Type B pancreatic cell (in vitro differentiated cells): Measurements from ENCODE around the gene SHANK2. TPM values are rescaled to one million over a fixed set of nuclear protein-coding genes. Genes with fewer than 3 reads are reported as not detected.
"Not testable (repeated sequence)": the region's sequence is repeated elsewhere in the genome, so short reads cannot be mapped to it uniquely, and the experiment has no call there.

ENCODE experiments used
- DNase-seq: peaks from one replicate; pipeline ENCODE4 v3.0.0; 2021; ENCODE audit warnings: mixed read lengths; ENCODE audit not compliant: unreplicated experiment; ENCODE audit errors: extremely low spot score
- H3K27ac Mint-ChIP-seq: 2 replicates; pipeline ENCODE4 v1.8.0; 2021; ENCODE audit warnings: mild to moderate bottlenecking, mixed read lengths
- H3K27me3 Mint-ChIP-seq: 2 replicates; pipeline ENCODE4 v1.8.0; 2021; ENCODE audit warnings: mixed read lengths
- H3K36me3 Mint-ChIP-seq: 2 replicates; pipeline ENCODE4 v1.8.0; 2021; ENCODE audit warnings: mixed read lengths
- H3K4me1 Mint-ChIP-seq: one replicate; pipeline ENCODE4 v1.8.0; 2021; ENCODE audit warnings: mixed read lengths; ENCODE audit not compliant: unreplicated experiment
- H3K4me3 Mint-ChIP-seq: 2 replicates; pipeline ENCODE4 v1.8.0; 2021; ENCODE audit warnings: mild to moderate bottlenecking, mixed read lengths
- H3K9me3 Mint-ChIP-seq: 2 replicates; pipeline ENCODE4 v1.8.0; 2021; ENCODE audit warnings: mixed read lengths
- total RNA-seq: library from RNA; stranded (reverse); gene quantifications from 2 replicates; pipeline ENCODE4 v1.2.1, GENCODE V29; 2021; ENCODE audit warnings: low replicate concordance
- TF ChIP-seq, protein P1 (sequence below): fragments of 200-600 bp; sonication (generic); conservative IDR thresholded peaks from 2 replicates; pipeline ENCODE4 v1.5.0; 2021; ENCODE audit warnings: antibody characterized with exemption, mild to moderate bottlenecking

The SHANK2 gene
- total RNA-seq, 1 donor from 2014 or later: 49.4 TPM

DNA sequence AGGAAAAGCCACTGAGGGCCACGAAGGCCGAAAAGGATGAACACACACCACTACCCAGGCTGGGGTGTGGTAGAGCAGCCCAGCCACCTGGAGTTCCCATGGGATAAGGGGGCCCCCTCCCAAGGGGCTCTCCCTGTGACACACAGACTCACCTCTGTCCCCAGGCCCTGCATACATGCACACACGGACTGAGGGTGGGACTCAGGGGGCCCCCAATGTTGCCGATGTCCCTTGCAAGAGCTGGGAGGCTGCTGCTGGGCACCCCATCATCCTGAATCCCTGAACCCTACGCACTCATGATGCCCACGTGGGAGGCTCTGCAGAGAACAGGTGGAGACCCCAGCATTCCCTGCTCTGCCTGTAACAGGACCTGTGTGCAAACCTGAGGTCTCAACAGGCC is 14.5 kb downstream of the SHANK2 start:
- H3K27me3 Mint-ChIP-seq: no peaks in the 10 kb centered on the region
- H3K4me3 Mint-ChIP-seq: no peak overlapping the region
- H3K9me3 Mint-ChIP-seq: no peaks in the 10 kb centered on the region
- H3K4me1 Mint-ChIP-seq: peaks cover 32% of the 10 kb centered on the region
- H3K36me3 Mint-ChIP-seq: peaks cover 12% of the 10 kb centered on the region
- no peak for DNase-seq
- H3K27ac Mint-ChIP-seq: no peak overlapping the region
- TF ChIP-seq, protein P1, sequence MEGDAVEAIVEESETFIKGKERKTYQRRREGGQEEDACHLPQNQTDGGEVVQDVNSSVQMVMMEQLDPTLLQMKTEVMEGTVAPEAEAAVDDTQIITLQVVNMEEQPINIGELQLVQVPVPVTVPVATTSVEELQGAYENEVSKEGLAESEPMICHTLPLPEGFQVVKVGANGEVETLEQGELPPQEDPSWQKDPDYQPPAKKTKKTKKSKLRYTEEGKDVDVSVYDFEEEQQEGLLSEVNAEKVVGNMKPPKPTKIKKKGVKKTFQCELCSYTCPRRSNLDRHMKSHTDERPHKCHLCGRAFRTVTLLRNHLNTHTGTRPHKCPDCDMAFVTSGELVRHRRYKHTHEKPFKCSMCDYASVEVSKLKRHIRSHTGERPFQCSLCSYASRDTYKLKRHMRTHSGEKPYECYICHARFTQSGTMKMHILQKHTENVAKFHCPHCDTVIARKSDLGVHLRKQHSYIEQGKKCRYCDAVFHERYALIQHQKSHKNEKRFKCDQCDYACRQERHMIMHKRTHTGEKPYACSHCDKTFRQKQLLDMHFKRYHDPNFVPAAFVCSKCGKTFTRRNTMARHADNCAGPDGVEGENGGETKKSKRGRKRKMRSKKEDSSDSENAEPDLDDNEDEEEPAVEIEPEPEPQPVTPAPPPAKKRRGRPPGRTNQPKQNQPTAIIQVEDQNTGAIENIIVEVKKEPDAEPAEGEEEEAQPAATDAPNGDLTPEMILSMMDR: no peak

GRCh38 chr11:71236836-71237475 is 15.4 kb downstream of the SHANK2 start:
- TF ChIP-seq, protein P1: no peak
- H3K36me3 Mint-ChIP-seq: peaks cover 17% of the 10 kb centered on the region
- no peaks in the 10 kb centered on the region for H3K9me3 Mint-ChIP-seq
- H3K27me3 Mint-ChIP-seq: no peaks in the 10 kb centered on the region
- H3K4me1 Mint-ChIP-seq: peaks cover 25% of the 10 kb centered on the region
- DNase-seq: no peak
- no peak overlapping the region for H3K27ac Mint-ChIP-seq
- no peak overlapping the region for H3K4me3 Mint-ChIP-seq

DNA sequence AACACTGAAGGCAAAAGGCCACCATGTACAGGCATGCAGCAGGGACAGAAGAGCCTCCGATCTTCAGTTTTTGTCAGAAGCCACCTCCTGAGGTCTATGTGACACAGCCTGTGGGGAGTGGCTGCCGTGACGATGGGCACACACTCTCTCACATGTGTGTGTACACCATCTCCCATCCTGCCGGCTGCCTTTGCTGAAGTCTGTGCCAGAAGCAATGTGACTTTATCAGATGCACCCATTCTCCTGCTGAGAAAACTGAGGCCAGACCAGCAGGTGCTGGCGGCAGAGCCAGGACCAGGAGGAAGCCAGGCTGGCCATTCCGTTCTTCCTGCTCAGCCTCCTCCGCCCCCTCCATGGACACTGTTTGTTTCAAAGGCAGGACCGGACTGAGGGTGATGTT is 16.7 kb downstream of the SHANK2 start:
- H3K27me3 Mint-ChIP-seq: no peaks in the 10 kb centered on the region
- H3K4me3 Mint-ChIP-seq: no peak overlapping the region
- no peak for DNase-seq
- no peaks in the 10 kb centered on the region for H3K9me3 Mint-ChIP-seq
- peaks cover 11% of the 10 kb centered on the region for H3K36me3 Mint-ChIP-seq
- no peak overlapping the region for H3K27ac Mint-ChIP-seq
- TF ChIP-seq, protein P1: no peak
- peaks cover 17% of the 10 kb centered on the region for H3K4me1 Mint-ChIP-seq

GRCh38 chr11:71233896-71234852 is 18.2 kb downstream of the SHANK2 start:
- not testable (repeated sequence) for H3K27me3 Mint-ChIP-seq, H3K9me3 Mint-ChIP-seq, H3K4me3 Mint-ChIP-seq, DNase-seq, H3K27ac Mint-ChIP-seq
- peaks cover 12% of the 10 kb centered on the region for H3K36me3 Mint-ChIP-seq
- peaks cover 15% of the 10 kb centered on the region for H3K4me1 Mint-ChIP-seq

DNA sequence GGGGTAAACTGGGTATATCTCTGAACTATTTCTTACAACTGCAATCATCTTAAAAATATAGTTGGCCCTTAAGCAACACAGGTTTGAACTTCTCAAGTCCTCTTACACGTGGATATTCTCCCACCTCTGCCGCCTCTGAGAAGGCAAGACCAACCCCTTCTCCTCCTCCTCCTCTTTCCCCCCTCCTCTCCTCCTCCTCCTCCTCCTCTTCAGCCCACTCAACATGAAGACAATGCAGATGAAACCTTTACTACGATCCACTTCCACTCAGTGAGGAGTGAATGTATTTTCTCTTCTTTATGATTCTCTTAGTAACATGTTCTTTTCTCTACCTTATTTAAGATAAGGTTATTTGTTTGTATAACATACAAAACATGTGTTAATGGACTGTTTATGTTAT is 20.0 kb downstream of the SHANK2 start:
- H3K4me3 Mint-ChIP-seq: no peak overlapping the region
- H3K27ac Mint-ChIP-seq: no peak overlapping the region
- peaks cover 15% of the 10 kb centered on the region for H3K36me3 Mint-ChIP-seq
- TF ChIP-seq, protein P1: no peak
- H3K9me3 Mint-ChIP-seq: peaks cover 8% of the 10 kb centered on the region
- no peaks in the 10 kb centered on the region for H3K27me3 Mint-ChIP-seq
- no peak for DNase-seq
- peaks cover 6% of the 10 kb centered on the region for H3K4me1 Mint-ChIP-seq

DNA sequence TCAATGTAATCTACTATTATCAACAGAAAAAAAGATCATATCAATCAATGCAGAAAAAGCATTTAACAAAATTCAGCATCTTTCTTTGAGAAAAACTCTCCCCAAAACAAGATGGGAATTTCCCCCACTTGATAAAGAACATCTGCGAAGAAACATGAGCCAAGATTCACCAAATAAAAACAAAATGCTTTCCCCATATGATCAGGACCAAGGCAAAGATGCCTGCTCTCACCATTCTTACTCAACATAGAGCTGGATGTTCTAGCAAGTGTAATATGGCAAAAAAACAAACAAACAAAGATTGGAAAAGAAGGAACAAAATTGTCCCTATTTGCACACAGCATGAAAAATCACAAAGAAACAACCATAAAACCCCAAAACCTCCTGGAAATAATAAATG is 23.4 kb downstream of the SHANK2 start:
- no peak overlapping the region for H3K4me3 Mint-ChIP-seq

More for the DNA sequence above, 23.4 kb downstream of the SHANK2 start:
- Mint-ChIP-seq H3K36me3 (peaks cover 22% of the 10 kb centered on the region), H3K4me1 (no peaks in the 10 kb centered on the region), H3K27me3 (no peaks in the 10 kb centered on the region), H3K9me3 (peaks cover 13% of the 10 kb centered on the region), H3K27ac (no peak overlapping the region)
- DNase-seq: no peak
- TF ChIP-seq, protein P1: no peak
